Transverse colon (tissue), 1 donor: ENCODE results near the gene GRIP1.

ENCODE experiments used
- EP300 ChIP-seq: sonication (generic); formaldehyde crosslinking; IDR thresholded peaks from one replicate; pipeline ENCODE4 v1.6.1; 2017; ENCODE audit warnings: antibody characterized with exemption, low read depth
- POLR2A ChIP-seq: fragments of 450-650 bp; IDR thresholded peaks from one replicate; pipeline ENCODE4 v1.6.1; 2016; ENCODE audit warnings: antibody characterized with exemption, mild to moderate bottlenecking, moderate library complexity

- TF ChIP-seq EP300 (no peak), POLR2A (no peak)
Observed at GRCh38 chr12:66516561-66516960, 162.3 kb downstream of the GRIP1 start.
